GM12891 (cell line): Measurements from ENCODE around the gene PCBP3.

Experiments used
- POLR2A ChIP-seq: IDR thresholded peaks from 2 replicates; pipeline ENCODE4 v1.6.1; 2011; ENCODE audit warnings: low read depth, low read length, control low read depth
- POLR2AphosphoS5 ChIP-seq: IDR thresholded peaks from 2 replicates; pipeline ENCODE4 v1.6.1; 2011; ENCODE audit warnings: low read depth, low read length, control low read depth
- POU2F2 ChIP-seq: IDR thresholded peaks from 2 replicates; pipeline ENCODE4 v1.6.1; 2011; ENCODE audit warnings: low read depth, mild to moderate bottlenecking, control low read depth, low read length, moderate library complexity
- SPI1 ChIP-seq: IDR thresholded peaks from 2 replicates; pipeline ENCODE4 v1.6.1; 2011; ENCODE audit warnings: low read depth, low read length, control low read depth
- TAF1 ChIP-seq: IDR thresholded peaks from 2 replicates; pipeline ENCODE4 v1.6.1; 2011; ENCODE audit warnings: low read depth, low read length, control low read depth

- TF ChIP-seq POLR2A (no peak), POLR2AphosphoS5 (no peak), TAF1 (no peak), SPI1 (no peak), POU2F2 (no peak)
Measured at GRCh38 chr21:45794027-45794426, 150.5 kb downstream of the PCBP3 start.
